Psoas muscle (tissue), 8 donors: ENCODE results near the gene CYP26C1. TPM values are rescaled to one million over a fixed set of nuclear protein-coding genes. Genes with fewer than 3 reads are reported as not detected.

ENCODE experiments used
- ATAC-seq, 4 donors: fragments of 200-7000 bp; cut with Tn5 transposase; one replicate each; pipeline ENCODE4 v1.9.1; 2020; ENCODE audit warnings: moderate library complexity in 3 of 4, mild to moderate bottlenecking in 2 of 4
- DNase-seq, 2 donors: peaks; one replicate each; pipeline ENCODE4 v3.0.0-alpha.2; 2020
- H3K27ac ChIP-seq: fragments of 200-600 bp; one replicate; pipeline ENCODE4 v1.8.0; 2022
- H3K27me3 ChIP-seq, 3 donors: fragments of 200-600 bp in 1 of 3; one replicate each; pipeline versions ENCODE4 v1.6.1 to v1.8.0; 2013 to 2022; ENCODE audit warnings: low read length in 2 of 3, mild to moderate bottlenecking in 2 of 3, moderate library complexity in 1 of 3; ENCODE audit not compliant: insufficient read depth in 3 of 3
- H3K36me3 ChIP-seq, 2 donors: fragments of 200-600 bp in 1 of 2; one replicate each; pipeline versions ENCODE4 v1.6.1 to v1.8.0; 2013 to 2022; ENCODE audit warnings: low read depth in 1 of 2, mild to moderate bottlenecking in 1 of 2, moderate library complexity in 1 of 2; ENCODE audit not compliant: insufficient read depth in 1 of 2
- H3K4me1 ChIP-seq: fragments of 200-600 bp; one replicate; pipeline ENCODE4 v1.8.0; 2022
- H3K4me3 ChIP-seq: fragments of 200-600 bp; one replicate; pipeline ENCODE4 v1.8.0; 2022; ENCODE audit warnings: mild to moderate bottlenecking
- H3K9me3 ChIP-seq: fragments of 200-600 bp; one replicate; pipeline ENCODE4 v1.8.0; 2022
- WGBS, 3 donors: extraction: QIAGEN DNeasy Blood & Tissue Kit; methylation state at CpG; one replicate each; pipeline versions ENCODE4 v1.1.6 to v1.1.7; 2013; 5-methylcytosine and 5-hydroxymethylcytosine counted together
- intact Hi-C, 2 donors: fragments of 100-400 bp; cut with DNase I; formaldehyde crosslinking; loops; one replicate each; pipeline versions ENCODE4 v1.11.0 to v1.14.2; 2022
- polyA plus RNA-seq, 3 donors: library from polyadenylated mRNA; stranded (reverse); fragments of 200-250 nt; gene quantifications; one replicate each; pipeline ENCODE4 v1.2.3, GENCODE V29; 2013
- total RNA-seq, 4 donors: library from RNA; stranded (reverse); fragmentation: NEBNext Ultra II Directional in 2 of 4; extraction: Animal tissue kit (Norgen Biotek cat#: 25700) in 2 of 4; gene quantifications; one replicate each; pipeline versions ENCODE4 v1.2.1 to v1.2.4, GENCODE V29; 2021 to 2023
- TF ChIP-seq, protein P1 (sequence below): fragments of 200-600 bp; IDR thresholded peaks from one replicate; pipeline ENCODE4 v1.8.0; 2022; ENCODE audit warnings: antibody characterized with exemption
- donor health status: healthy with polysubstance abuse.
- donor health status: DM: no; HTN: no; CAD: no; lungs with moderate emphysema.
- donor health status: Bipolar disorder and iron deficiency.
- donor health status: healthy.
- donor health status: DM: yes; HTN: yes; CAD: no.
- donor health status: DM: no; HTN: no; CAD: no.
- donor health status: DM: no; HTN: no; CAD: no.
- donor health status: DM: yes; HTN: yes; CAD: no.

Gene CYP26C1
- total and polyA plus RNA-seq, 7 donors = 0.01 to 0.06 (median 0.03) TPM; not detected in 4

DNA sequence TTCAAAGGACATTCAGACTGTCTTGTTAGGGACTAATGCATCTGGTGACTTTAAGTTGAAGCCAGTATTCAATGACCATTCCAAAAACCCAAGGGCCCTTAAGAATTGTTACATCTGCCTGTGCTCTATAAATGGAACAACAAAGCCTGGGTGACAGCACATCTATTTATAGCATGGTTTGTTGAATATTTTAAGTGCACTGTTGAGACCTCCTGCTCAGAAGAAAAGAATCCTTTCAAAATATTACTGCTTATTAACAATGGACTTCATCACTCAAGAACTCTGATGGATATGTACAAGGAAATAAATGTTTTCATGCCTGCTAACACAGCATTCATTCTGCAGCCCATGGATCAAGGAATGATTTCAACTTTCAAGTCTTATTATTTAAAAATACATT, 33.1 kb upstream of the CYP26C1 start:
- TF ChIP-seq, protein P1, sequence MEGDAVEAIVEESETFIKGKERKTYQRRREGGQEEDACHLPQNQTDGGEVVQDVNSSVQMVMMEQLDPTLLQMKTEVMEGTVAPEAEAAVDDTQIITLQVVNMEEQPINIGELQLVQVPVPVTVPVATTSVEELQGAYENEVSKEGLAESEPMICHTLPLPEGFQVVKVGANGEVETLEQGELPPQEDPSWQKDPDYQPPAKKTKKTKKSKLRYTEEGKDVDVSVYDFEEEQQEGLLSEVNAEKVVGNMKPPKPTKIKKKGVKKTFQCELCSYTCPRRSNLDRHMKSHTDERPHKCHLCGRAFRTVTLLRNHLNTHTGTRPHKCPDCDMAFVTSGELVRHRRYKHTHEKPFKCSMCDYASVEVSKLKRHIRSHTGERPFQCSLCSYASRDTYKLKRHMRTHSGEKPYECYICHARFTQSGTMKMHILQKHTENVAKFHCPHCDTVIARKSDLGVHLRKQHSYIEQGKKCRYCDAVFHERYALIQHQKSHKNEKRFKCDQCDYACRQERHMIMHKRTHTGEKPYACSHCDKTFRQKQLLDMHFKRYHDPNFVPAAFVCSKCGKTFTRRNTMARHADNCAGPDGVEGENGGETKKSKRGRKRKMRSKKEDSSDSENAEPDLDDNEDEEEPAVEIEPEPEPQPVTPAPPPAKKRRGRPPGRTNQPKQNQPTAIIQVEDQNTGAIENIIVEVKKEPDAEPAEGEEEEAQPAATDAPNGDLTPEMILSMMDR = no peak
- no peak overlapping the region for H3K27ac ChIP-seq
- peaks cover 5% of the 10 kb centered on the region for H3K9me3 ChIP-seq
- DNase-seq (no peak), ATAC-seq (no peak)
- no peak overlapping the region for H3K4me3 ChIP-seq
- no peaks in the 10 kb centered on the region for H3K27me3 ChIP-seq
- H3K4me1 ChIP-seq = no peaks in the 10 kb centered on the region
- intact Hi-C loops = no loop called here
- H3K36me3 ChIP-seq = peaks cover 0 to 28% of the 10 kb centered on the region in 2 donors

DNA sequence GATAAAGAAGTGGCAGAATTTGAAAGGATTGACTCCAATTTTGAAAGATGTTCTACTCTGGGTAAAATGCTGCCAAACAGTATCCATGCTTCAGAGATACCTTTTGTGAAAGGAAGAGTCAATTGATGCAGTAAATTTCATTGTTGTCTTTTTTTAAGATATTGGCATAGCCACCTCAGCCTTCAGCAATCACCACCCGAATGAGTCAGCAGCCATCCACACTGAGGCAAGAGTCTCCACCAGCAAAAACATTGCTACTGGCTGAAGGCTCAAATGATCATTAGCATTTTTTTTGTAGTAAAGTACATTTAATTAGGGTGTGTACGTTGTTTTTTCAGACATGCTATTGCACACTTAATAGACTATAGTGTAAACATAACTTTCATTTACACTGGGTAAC, 31.7 kb upstream of the CYP26C1 start:
- TF ChIP-seq, protein P1 = no peak
- WGBS, 3 donors = 82 to 94% (median 92%) methylated on average over 2 of the region's 2 CpGs
- Histone ChIP-seq H3K27ac (no peak overlapping the region), H3K4me3 (no peak overlapping the region), H3K36me3 (peaks cover 0 to 28% of the 10 kb centered on the region in 2 donors), H3K4me1 (no peaks in the 10 kb centered on the region), H3K27me3 (no peaks in the 10 kb centered on the region), H3K9me3 (peaks cover 5% of the 10 kb centered on the region)
- DNase-seq = no peak
- intact Hi-C loops = no loop called here
- no peak for ATAC-seq

DNA sequence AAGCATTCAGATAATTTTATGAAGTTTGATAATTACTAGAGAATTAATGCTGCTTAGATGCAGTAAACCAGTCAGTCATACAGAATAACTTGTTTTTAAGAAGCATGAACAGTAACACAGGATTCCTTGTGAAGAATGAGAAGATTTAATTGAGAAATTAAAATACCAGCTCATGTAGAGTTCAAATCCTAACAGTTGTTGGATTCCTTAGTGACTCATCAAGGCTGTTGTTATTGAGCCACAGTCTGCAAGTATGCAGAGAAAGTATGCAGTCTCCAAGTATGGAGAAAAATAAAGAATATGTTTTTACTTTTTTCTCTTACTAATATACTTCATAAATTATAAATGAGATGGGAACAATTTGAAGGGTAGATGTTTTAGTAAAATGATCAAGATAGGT, 30.2 kb upstream of the CYP26C1 start:
- intact Hi-C loops = no loop called here
- H3K27ac ChIP-seq = no peak overlapping the region
- H3K4me1 ChIP-seq = no peaks in the 10 kb centered on the region
- H3K36me3 ChIP-seq = peaks cover 0 to 19% of the 10 kb centered on the region in 2 donors
- no peak overlapping the region for H3K4me3 ChIP-seq
- H3K27me3 ChIP-seq = no peaks in the 10 kb centered on the region
- no peak for DNase-seq
- TF ChIP-seq, protein P1 = no peak
- H3K9me3 ChIP-seq = peaks cover 5% of the 10 kb centered on the region
- no peak for ATAC-seq

DNA sequence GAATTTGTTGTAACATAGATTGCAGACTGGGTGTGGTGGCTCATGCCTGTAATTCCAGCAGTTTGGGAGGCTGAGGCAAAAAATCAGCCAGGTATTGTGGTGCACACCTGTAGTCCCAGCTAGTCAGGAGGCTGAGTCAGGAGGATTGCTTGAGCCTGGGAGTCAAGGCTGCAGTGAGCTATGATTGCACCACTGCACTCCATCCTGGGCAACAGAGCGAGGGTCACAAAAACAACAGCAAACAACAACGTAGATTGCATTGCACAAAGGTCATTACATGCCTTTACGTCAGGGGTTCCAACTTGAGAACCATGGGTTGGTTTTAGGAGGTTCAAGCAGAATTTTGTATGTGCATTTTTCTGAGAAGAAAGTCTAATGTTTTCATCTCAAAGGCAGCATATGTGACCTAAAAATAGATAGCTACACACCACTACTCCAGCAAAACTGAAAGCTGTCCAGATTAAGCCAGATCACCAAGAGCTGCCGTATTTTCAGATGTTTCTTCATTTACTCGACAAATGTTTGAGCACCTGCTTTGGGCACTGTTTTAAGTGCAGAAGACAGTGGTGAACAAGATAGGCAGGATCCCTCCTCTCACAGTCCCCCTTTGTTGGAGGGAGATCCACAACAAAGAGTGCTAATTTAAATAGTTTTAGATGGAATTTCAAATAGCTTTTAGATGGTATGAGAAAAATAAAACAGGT, 28.3 kb upstream of the CYP26C1 start:
- Histone ChIP-seq H3K4me1 (no peaks in the 10 kb centered on the region), H3K9me3 (peaks cover 5% of the 10 kb centered on the region), H3K36me3 (peaks cover 0 to 4% of the 10 kb centered on the region in 2 donors), H3K4me3 (no peak overlapping the region), H3K27ac (no peak overlapping the region), H3K27me3 (no peaks in the 10 kb centered on the region)
- intact Hi-C loops = no loop called here
- TF ChIP-seq, protein P1 = no peak
- ATAC-seq = no peak
- 77 to 84% (median 81%) methylated on average over 5 of the region's 5 CpGs for WGBS, 3 donors
- DNase-seq = no peak

DNA sequence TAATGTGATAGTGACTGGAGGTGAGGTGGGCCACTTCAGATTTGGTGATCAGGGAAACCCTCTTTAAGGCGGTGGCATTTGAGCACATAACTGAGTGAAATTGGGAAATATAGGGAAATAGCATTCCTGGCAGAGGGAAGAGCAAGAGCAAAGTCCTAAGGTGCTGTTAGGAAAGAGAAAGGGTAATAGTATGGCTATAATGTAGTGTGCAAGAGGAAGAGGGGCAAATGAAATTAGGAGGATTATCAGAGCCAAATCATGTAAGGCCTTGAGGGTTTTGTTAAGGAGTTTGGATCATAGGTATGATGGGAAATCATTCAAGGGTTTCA, 27.8 kb upstream of the CYP26C1 start:
- DNase-seq (no peak), ATAC-seq (no peak)
- WGBS, 3 donors = 96% methylated on average over 1 of the region's 1 CpG
- no peaks in the 10 kb centered on the region for H3K27me3 ChIP-seq
- no peaks in the 10 kb centered on the region for H3K4me1 ChIP-seq
- no peaks in the 10 kb centered on the region for H3K9me3 ChIP-seq
- H3K36me3 ChIP-seq = peaks cover 0 to 2% of the 10 kb centered on the region in 2 donors
- no peak overlapping the region for H3K4me3 ChIP-seq
- no peak overlapping the region for H3K27ac ChIP-seq
- TF ChIP-seq, protein P1 = no peak
- intact Hi-C loops = no loop called here
